A673 (cell line): ENCODE measurements around the gene CTXND1. TPM values are rescaled to one million over a fixed set of nuclear protein-coding genes. Genes with fewer than 3 reads are reported as not detected.

Experiments used
- BruUV-seq: library from RNA; stranded (reverse); fragments of 400-500 nt; replicated peaks from 2 replicates; lab custom pipeline; 2021; lab: Mats Ljungman, UMichigan
- CTCF ChIA-PET: fragments of 300-600 bp; sonication (Branson Sonifier 250); formaldehyde crosslinking; loops from one replicate; lab custom pipeline; 2022; ENCODE audit warnings: antibody characterized with exemption; lab: Charles Lee
- POLR2A ChIA-PET: fragments of 300-600 bp; sonication (Branson Sonifier 250); formaldehyde crosslinking; loops from one replicate; lab custom pipeline; 2022; ENCODE audit warnings: antibody characterized with exemption; ENCODE audit not compliant: low non-redundant PET; lab: Charles Lee
- DNase-seq: peaks from one replicate; pipeline ENCODE4 v3.0.0-alpha.2; 2015; ENCODE audit warnings: low spot score
- H3K27ac ChIP-seq: fragments of 200-600 bp; sonication (generic); 2 replicates; pipeline ENCODE4 v1.5.1; 2016; ENCODE audit warnings: mixed run types, low read depth, mild to moderate bottlenecking, mixed read lengths, antibody characterized with exemption, low read length; ENCODE audit not compliant: poor library complexity, severe bottlenecking
- H3K27me3 ChIP-seq: fragments of 200-600 bp; sonication (generic); replicated peaks from 2 replicates; pipeline ENCODE4 v1.6.1; 2017; ENCODE audit warnings: mixed run types, low read depth, mild to moderate bottlenecking, mixed read lengths, antibody characterized with exemption, low read length; ENCODE audit not compliant: insufficient read depth, poor library complexity
- H3K36me3 ChIP-seq: fragments of 200-600 bp; sonication (generic); 2 replicates; pipeline ENCODE4 v1.6.1; 2016; ENCODE audit warnings: mixed run types, mild to moderate bottlenecking, mixed read lengths, antibody characterized with exemption, low read length; ENCODE audit not compliant: insufficient read depth, poor library complexity, severe bottlenecking
- H3K4me1 ChIP-seq: fragments of 200-600 bp; sonication (generic); 2 replicates; pipeline ENCODE4 v1.6.1; 2017; ENCODE audit warnings: mixed run types, mild to moderate bottlenecking, mixed read lengths, antibody characterized with exemption, low read length; ENCODE audit not compliant: insufficient read depth, poor library complexity, severe bottlenecking
- H3K4me3 ChIP-seq: fragments of 200-600 bp; sonication (generic); 2 replicates; pipeline ENCODE4 v1.5.1; 2016; ENCODE audit warnings: low read depth, mixed run types, mild to moderate bottlenecking, mixed read lengths, low read length; ENCODE audit not compliant: poor library complexity, severe bottlenecking
- H3K9me3 ChIP-seq: fragments of 200-600 bp; sonication (generic); 2 replicates; pipeline ENCODE4 v1.6.1; 2016; ENCODE audit warnings: mixed run types, low read depth, mild to moderate bottlenecking, mixed read lengths, antibody characterized with exemption, low read length; ENCODE audit not compliant: poor library complexity, severe bottlenecking
- EZH2 ChIP-seq: fragments of 200-600 bp; sonication (generic); IDR thresholded peaks from 2 replicates; pipeline ENCODE4 v1.6.1; 2017; ENCODE audit warnings: borderline replicate concordance, low read depth, mild to moderate bottlenecking, mixed read lengths, antibody characterized with exemption, low read length; ENCODE audit not compliant: poor library complexity, severe bottlenecking
- intact Hi-C: fragments of 100-400 bp; cut with micrococcal nuclease; formaldehyde crosslinking; loops from one replicate; pipeline ENCODE4 v1.10.0; 2022; ENCODE audit not compliant: unreplicated experiment
- total RNA-seq: library from RNA; stranded (reverse); gene quantifications from 2 replicates; pipeline ENCODE4 v1.2.3, GENCODE V29; 2021
- TF ChIP-seq, protein P1 (sequence below): fragments of 300-800, 200-600 bp; sonication (generic); conservative IDR thresholded peaks from 2 replicates; pipeline ENCODE4 v1.5.1; 2017; ENCODE audit warnings: low read depth, mild to moderate bottlenecking, antibody characterized with exemption, low read length, moderate library complexity, mixed read lengths

The CTXND1 gene
- total RNA-seq, 1 experiment from 2014 or later, result not detected

DNA sequence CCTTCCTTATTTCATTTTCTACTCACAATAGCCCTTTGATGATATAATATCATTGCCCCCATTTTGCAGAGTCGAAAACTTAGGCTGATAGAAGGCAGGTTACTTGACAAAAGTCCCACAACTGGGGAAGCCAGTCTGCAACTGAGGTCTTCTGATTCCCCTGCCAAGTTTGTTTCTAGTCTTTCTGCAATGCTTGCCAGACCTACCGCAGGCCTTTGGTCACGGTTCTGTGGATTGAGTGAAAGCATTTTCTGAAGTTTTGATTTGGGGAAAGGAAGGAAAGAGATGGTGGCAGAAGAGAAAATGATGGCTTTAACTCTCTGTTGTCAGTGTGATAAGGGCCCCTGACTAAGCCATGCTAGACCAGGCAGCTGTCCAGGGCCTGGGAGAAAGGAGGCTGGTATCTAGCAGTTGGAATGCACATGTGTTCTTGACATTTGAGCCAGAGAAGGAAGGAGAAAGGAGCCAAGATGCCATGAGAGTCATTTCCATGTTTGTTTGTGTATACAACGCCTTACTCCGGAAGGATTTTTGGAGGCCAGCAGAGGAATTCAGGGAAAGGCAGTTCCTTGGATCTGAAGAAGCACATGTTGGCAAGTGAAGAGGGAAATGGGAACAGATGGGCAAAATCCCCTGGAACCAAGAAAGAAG, 69.3 kb downstream of the CTXND1 start:
- TF ChIP-seq, protein P1, sequence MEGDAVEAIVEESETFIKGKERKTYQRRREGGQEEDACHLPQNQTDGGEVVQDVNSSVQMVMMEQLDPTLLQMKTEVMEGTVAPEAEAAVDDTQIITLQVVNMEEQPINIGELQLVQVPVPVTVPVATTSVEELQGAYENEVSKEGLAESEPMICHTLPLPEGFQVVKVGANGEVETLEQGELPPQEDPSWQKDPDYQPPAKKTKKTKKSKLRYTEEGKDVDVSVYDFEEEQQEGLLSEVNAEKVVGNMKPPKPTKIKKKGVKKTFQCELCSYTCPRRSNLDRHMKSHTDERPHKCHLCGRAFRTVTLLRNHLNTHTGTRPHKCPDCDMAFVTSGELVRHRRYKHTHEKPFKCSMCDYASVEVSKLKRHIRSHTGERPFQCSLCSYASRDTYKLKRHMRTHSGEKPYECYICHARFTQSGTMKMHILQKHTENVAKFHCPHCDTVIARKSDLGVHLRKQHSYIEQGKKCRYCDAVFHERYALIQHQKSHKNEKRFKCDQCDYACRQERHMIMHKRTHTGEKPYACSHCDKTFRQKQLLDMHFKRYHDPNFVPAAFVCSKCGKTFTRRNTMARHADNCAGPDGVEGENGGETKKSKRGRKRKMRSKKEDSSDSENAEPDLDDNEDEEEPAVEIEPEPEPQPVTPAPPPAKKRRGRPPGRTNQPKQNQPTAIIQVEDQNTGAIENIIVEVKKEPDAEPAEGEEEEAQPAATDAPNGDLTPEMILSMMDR, result no peak
- TF ChIP-seq EZH2, result no peak
- H3K36me3 ChIP-seq, result no peaks in the 10 kb centered on the region
- H3K4me1 ChIP-seq, result no peaks in the 10 kb centered on the region
- H3K27ac ChIP-seq, result no peak overlapping the region
- BruUV-seq, result no TSS peak
- CTCF ChIA-PET, result no interaction called here
- POLR2A ChIA-PET, result no interaction called here
- H3K27me3 ChIP-seq, result no peaks in the 10 kb centered on the region
- H3K4me3 ChIP-seq, result no peak overlapping the region
- H3K9me3 ChIP-seq, result no peaks in the 10 kb centered on the region
- intact Hi-C loops, result no loop called here
- DNase-seq, result no peak

DNA sequence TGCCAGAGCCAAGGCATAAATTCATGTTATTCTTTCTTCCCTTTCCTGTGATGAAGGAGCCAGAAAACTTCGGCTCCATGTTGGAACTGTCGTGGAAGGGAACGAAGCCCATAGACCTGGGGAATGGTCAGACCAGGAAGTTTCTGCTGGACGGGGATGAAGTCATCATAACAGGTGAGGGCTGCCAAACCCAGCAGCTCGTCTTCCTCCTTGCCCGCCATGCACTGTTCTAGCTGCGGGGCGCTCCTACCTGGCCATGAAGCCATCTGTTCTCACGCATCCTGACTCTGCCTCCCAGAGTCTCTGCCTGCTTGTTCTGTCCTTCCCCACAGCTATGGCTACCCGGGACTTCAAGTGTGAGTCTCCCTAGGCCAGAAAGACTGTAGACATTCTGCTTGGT, 71.0 kb downstream of the CTXND1 start:
- ChIA-PET CTCF (no interaction called here), POLR2A (no interaction called here)
- no peak overlapping the region for H3K27ac ChIP-seq
- BruUV-seq, result no TSS peak
- H3K4me3 ChIP-seq, result no peak overlapping the region
- H3K9me3 ChIP-seq, result no peaks in the 10 kb centered on the region
- H3K36me3 ChIP-seq, result no peaks in the 10 kb centered on the region
- H3K4me1 ChIP-seq, result no peaks in the 10 kb centered on the region
- intact Hi-C loops, result no loop called here
- no peak for DNase-seq
- no peak for TF ChIP-seq EZH2
- TF ChIP-seq, protein P1, result no peak
- no peaks in the 10 kb centered on the region for H3K27me3 ChIP-seq

DNA sequence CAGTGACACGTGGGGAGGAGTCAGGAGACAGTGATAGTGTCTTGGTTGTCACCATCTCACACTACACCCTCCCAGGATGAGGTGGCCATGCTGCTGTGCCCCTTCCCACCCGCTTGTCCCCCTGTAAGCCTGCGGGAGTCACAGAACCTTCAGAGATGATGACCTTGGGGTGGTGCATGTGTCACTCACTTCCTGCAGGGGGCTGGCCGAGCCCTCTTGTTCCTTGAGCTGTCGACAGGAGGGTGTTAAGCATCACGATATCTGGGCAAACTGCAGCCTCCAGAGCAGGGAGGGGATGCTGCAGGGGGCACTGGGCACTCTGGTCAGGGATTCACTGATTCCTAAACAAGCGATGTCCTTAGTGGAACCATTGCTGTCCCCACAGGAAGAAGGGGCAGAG, 71.5 kb downstream of the CTXND1 start:
- Histone ChIP-seq H3K27ac (no peak overlapping the region), H3K27me3 (no peaks in the 10 kb centered on the region), H3K36me3 (no peaks in the 10 kb centered on the region), H3K9me3 (no peaks in the 10 kb centered on the region), H3K4me1 (no peaks in the 10 kb centered on the region), H3K4me3 (no peak overlapping the region)
- no peak for DNase-seq
- ChIA-PET CTCF (no interaction called here), POLR2A (no interaction called here)
- TF ChIP-seq, protein P1, result no peak
- no peak for TF ChIP-seq EZH2
- no TSS peak for BruUV-seq
- intact Hi-C loops, result no loop called here
